ENCODE data around the gene UGT1A6. TPM values are rescaled to one million over a fixed set of nuclear protein-coding genes. Genes with fewer than 3 reads are reported as not detected.

Gene UGT1A6
- total RNA-seq, 1 experiment from 2014 or later = 2.2 TPM

DNA sequence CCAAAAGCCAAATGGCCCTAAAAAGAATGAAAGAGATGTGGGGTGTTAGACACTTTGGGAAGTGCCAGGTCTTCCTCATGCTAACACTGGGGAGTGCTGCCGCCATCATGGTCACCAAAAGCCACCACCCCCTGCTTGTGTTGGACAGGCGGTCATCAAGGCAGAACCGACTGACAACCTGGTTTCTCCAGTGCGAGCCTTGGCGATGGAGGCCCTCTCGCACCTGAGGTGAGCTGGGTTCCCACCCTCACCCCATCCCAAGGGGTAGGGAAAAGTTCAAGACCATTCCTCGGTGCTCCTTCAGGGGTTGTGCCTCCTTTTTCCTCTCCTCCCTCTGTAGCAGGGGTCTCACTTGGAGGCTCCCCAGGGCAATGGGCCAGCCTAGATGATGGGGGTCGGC is 119.0 kb downstream of the UGT1A6 start:
- no TSS peak for BruUV-seq (replicated peaks)
- Histone ChIP-seq H3K36me3 (ENCODE audit: low read depth, low read length) (no peaks in the 10 kb centered on the region), H3K27ac (ENCODE audit: low read length) (no peak overlapping the region), H3K9me2 (replicated peaks; ENCODE audit: low read length) (no peaks in the 10 kb centered on the region), H3K79me2 (ENCODE audit: low read length) (no peaks in the 10 kb centered on the region), H3K4me3 (ENCODE audit: low read length) (no peak overlapping the region), H3K27me3 (ENCODE audit: low read length) (no peaks in the 10 kb centered on the region), H3F3A (ENCODE audit: low read length, unreplicated experiment) (no peaks in the 10 kb centered on the region), H3K4me1 (ENCODE audit: insufficient read depth, low read length) (no peaks in the 10 kb centered on the region), H3K9ac (ENCODE audit: low read length) (no peak overlapping the region), H3K9me3 (ENCODE audit: low read length) (no peaks in the 10 kb centered on the region), H2AFZ (ENCODE audit: low read length) (no peak overlapping the region), H4K20me1 (ENCODE audit: low read length) (no peaks in the 10 kb centered on the region), H3K4me2 (ENCODE audit: low read length) (no peak overlapping the region)
- intact Hi-C loops (cut with micrococcal nuclease) = no loop called here
- ChIA-PET POLR2A (ENCODE audit: unreplicated experiment) (no interaction called here), CTCF (no interaction called here)
- ATAC-seq = no peak
- TF ChIP-seq EZH2phosphoT487 (IDR thresholded peaks at IDR 0.05; ENCODE audit: borderline replicate concordance, low read length) = no peak
- TF ChIP-seq EZH2 (IDR thresholded peaks at IDR 0.05; ENCODE audit: low read length, unreplicated experiment) = no peak
- TF ChIP-seq, protein P1, sequence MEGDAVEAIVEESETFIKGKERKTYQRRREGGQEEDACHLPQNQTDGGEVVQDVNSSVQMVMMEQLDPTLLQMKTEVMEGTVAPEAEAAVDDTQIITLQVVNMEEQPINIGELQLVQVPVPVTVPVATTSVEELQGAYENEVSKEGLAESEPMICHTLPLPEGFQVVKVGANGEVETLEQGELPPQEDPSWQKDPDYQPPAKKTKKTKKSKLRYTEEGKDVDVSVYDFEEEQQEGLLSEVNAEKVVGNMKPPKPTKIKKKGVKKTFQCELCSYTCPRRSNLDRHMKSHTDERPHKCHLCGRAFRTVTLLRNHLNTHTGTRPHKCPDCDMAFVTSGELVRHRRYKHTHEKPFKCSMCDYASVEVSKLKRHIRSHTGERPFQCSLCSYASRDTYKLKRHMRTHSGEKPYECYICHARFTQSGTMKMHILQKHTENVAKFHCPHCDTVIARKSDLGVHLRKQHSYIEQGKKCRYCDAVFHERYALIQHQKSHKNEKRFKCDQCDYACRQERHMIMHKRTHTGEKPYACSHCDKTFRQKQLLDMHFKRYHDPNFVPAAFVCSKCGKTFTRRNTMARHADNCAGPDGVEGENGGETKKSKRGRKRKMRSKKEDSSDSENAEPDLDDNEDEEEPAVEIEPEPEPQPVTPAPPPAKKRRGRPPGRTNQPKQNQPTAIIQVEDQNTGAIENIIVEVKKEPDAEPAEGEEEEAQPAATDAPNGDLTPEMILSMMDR (conservative IDR thresholded peaks at IDR 0.05; ENCODE audit: low read depth, low read length) = no peak
- DNase-seq = no peak

DNA sequence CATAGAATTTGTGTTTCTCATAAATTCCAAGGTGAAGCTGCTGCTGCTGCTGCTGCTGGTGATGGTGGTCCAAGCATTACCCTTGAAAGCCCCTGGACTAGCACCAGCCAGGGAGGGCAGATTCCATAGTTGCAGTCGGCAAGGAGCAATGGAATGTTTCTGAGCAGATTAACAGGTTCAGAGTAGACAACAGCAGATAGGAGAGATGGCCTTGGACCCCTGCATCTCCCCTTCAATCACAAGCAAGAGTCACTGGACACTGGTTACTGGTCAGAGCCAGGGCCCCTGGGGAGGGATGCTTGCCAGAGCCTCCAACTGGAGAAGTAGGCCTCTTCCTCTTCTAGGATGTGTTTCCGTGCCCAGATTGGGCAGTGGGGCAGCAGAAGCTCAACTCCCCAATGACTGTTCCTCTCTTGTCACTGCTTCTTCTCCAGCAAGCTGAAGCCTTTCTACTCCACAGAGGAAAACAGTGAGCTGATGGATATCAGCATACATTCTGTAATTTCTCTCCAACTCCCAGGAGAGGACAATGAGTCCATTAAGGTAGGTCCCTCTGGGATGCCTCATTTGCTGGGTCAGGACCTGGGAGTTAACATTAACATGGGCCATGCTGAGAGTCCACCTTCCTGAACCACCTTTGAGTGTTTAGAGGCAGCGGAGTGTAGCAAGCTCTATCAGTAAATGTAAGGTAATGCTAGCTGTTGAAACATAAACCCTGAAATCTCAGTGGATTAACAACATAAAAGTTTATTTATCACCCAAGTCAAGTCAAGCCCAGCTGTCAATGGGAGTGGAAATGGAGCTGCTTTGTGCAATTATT is 120.8 kb downstream of the UGT1A6 start:
- POLR2A ChIA-PET (ENCODE audit: unreplicated experiment) = no interaction called here
- no peak for DNase-seq
- no peaks in the 10 kb centered on the region for H3F3A ChIP-seq (ENCODE audit: low read length, unreplicated experiment)
- H2AFZ ChIP-seq (ENCODE audit: low read length) = no peak overlapping the region
- H3K4me1 ChIP-seq (ENCODE audit: insufficient read depth, low read length) = no peaks in the 10 kb centered on the region
- no peak overlapping the region for H3K4me2 ChIP-seq (ENCODE audit: low read length)
- no peaks in the 10 kb centered on the region for H3K36me3 ChIP-seq (ENCODE audit: low read depth, low read length)
- no peaks in the 10 kb centered on the region for H3K27me3 ChIP-seq (ENCODE audit: low read length)
- H3K4me3 ChIP-seq (ENCODE audit: low read length) = no peak overlapping the region
- TF ChIP-seq EZH2phosphoT487 (IDR thresholded peaks at IDR 0.05; ENCODE audit: borderline replicate concordance, low read length) = no peak
- CTCF ChIA-PET = no interaction called here
- ATAC-seq = no peak
- no peak overlapping the region for H3K27ac ChIP-seq (ENCODE audit: low read length)
- BruUV-seq (replicated peaks) = no TSS peak
- H4K20me1 ChIP-seq (ENCODE audit: low read length) = no peaks in the 10 kb centered on the region
- H3K79me2 ChIP-seq (ENCODE audit: low read length) = no peaks in the 10 kb centered on the region
- intact Hi-C loops (cut with micrococcal nuclease) = loop anchor here (2.0 kb wide), 1 partner anchor 55 kb away; no protein-coding TSS in a partner anchor
- H3K9me3 ChIP-seq (ENCODE audit: low read length) = no peaks in the 10 kb centered on the region
- no peaks in the 10 kb centered on the region for H3K9me2 ChIP-seq (replicated peaks; ENCODE audit: low read length)
- H3K9ac ChIP-seq (ENCODE audit: low read length) = no peak overlapping the region

DNA sequence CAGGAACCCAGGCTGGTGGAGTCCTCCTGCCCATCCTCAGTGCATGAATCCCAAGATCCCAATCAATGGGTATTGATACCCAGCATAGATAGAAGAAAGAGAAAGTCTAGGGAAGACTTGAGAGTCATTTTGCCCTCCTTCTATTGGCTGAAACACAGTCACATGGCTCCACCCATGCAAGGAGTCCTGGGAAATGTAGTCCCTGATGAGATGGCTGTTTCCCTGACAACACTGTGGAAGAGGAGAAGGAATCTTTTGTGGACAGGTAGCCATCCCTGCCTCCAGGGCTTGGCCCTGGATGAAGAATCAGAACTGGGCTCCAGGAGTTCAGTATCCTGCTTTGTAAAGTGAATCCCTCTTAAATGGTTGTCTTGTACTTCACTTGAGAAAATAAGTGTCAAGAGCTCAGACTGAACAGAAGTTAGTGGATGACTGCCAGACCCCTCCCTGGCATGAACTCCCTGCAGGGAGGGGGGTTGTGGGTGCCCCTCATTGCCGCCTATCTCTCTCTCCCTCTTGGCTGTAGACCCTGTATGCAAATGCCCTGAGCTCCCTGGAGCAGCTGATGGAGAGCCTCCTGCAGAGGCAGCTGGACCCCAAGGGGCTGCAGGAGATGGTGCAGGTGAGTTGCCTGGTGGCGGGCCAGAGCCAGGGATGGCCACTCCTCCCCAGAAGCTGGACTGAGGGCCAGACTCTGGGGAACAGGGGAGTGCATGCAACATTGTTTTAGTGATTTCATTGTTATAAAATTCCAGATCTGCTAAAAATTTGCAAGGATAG is 121.6 kb downstream of the UGT1A6 start:
- no peak overlapping the region for H3K4me3 ChIP-seq (ENCODE audit: low read length)
- H3K9me3 ChIP-seq (ENCODE audit: low read length) = no peaks in the 10 kb centered on the region
- no peak overlapping the region for H3K9ac ChIP-seq (ENCODE audit: low read length)
- H3K27ac ChIP-seq (ENCODE audit: low read length) = no peak overlapping the region
- no peaks in the 10 kb centered on the region for H3K9me2 ChIP-seq (replicated peaks; ENCODE audit: low read length)
- H3K4me1 ChIP-seq (ENCODE audit: insufficient read depth, low read length) = no peaks in the 10 kb centered on the region
- H3K79me2 ChIP-seq (ENCODE audit: low read length) = no peaks in the 10 kb centered on the region
- intact Hi-C loops (cut with micrococcal nuclease) = loop anchor here (2.0 kb wide), 1 partner anchor 55 kb away; no protein-coding TSS in a partner anchor
- no peaks in the 10 kb centered on the region for H3F3A ChIP-seq (ENCODE audit: low read length, unreplicated experiment)
- TF ChIP-seq EZH2 (IDR thresholded peaks at IDR 0.05; ENCODE audit: low read length, unreplicated experiment) = no peak
- TF ChIP-seq, protein P1 (conservative IDR thresholded peaks at IDR 0.05; ENCODE audit: low read depth, low read length) = no peak
- no peak for TF ChIP-seq EZH2phosphoT487 (IDR thresholded peaks at IDR 0.05; ENCODE audit: borderline replicate concordance, low read length)
- ATAC-seq (no peak; the same call in 1 of the 2 replicates), DNase-seq (no peak)
- no peaks in the 10 kb centered on the region for H3K36me3 ChIP-seq (ENCODE audit: low read depth, low read length)
- H2AFZ ChIP-seq (ENCODE audit: low read length) = no peak overlapping the region
- H4K20me1 ChIP-seq (ENCODE audit: low read length) = no peaks in the 10 kb centered on the region
- no peaks in the 10 kb centered on the region for H3K27me3 ChIP-seq (ENCODE audit: low read length)
- CTCF ChIA-PET = no interaction called here
- POLR2A ChIA-PET (ENCODE audit: unreplicated experiment) = no interaction called here
- BruUV-seq (replicated peaks) = no TSS peak
- H3K4me2 ChIP-seq (ENCODE audit: low read length) = no peak overlapping the region

All from PC-3 (cell line).